Esophagus muscularis mucosa (tissue), 4 donors: Measurements from ENCODE around the gene NARS2.

Experiments
- EP300 ChIP-seq: sonication (generic); formaldehyde crosslinking; IDR thresholded peaks from one replicate; pipeline ENCODE4 v1.6.1; 2017; ENCODE audit warnings: antibody characterized with exemption
- POLR2A ChIP-seq: fragments of 450-650 bp; IDR thresholded peaks from one replicate; pipeline ENCODE4 v1.6.1; 2017; ENCODE audit warnings: antibody characterized with exemption, moderate library complexity, mild to moderate bottlenecking, low read depth
- POLR2AphosphoS5 ChIP-seq, 2 donors: sonication (generic); formaldehyde crosslinking; IDR thresholded peaks; one replicate each; pipeline ENCODE4 v1.6.1; 2017; ENCODE audit warnings: antibody characterized with exemption in 2 of 2
- TF ChIP-seq, protein P1 (sequence below), 3 experiments: fragments of 200-600 bp in 2 of 3; fragments of 450-650 bp in 1 of 3; sonication (generic) in 2 of 3; IDR thresholded peaks; one replicate each; pipeline ENCODE4 v1.5.1; 2017 to 2019; ENCODE audit warnings: antibody characterized with exemption in 3 of 3, mild to moderate bottlenecking in 2 of 3, moderate library complexity in 1 of 3

DNA sequence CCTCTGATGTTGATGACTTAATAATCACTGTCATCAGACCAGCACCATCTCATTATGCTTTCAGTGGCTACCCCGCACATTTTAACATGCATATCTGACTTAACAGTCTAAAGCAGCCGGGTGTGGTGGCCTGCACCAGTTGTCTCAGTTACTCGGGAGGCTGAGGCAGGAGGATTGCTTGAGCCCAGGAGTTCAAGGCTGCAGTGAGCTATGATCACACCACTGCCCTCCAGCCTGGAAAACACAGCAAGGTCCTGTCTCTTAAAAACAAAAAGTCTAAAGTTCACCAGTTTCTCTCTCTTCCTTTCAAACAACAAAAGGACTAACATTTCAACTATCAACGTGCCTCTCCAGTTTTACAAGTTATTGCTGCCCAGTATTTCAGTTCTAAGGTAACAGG lies 101.8 kb downstream of the NARS2 start:
- TF ChIP-seq POLR2AphosphoS5 (IDR thresholded peaks at IDR 0.05) (no peak), EP300 (no peak), POLR2A (no peak)
- TF ChIP-seq, protein P1, sequence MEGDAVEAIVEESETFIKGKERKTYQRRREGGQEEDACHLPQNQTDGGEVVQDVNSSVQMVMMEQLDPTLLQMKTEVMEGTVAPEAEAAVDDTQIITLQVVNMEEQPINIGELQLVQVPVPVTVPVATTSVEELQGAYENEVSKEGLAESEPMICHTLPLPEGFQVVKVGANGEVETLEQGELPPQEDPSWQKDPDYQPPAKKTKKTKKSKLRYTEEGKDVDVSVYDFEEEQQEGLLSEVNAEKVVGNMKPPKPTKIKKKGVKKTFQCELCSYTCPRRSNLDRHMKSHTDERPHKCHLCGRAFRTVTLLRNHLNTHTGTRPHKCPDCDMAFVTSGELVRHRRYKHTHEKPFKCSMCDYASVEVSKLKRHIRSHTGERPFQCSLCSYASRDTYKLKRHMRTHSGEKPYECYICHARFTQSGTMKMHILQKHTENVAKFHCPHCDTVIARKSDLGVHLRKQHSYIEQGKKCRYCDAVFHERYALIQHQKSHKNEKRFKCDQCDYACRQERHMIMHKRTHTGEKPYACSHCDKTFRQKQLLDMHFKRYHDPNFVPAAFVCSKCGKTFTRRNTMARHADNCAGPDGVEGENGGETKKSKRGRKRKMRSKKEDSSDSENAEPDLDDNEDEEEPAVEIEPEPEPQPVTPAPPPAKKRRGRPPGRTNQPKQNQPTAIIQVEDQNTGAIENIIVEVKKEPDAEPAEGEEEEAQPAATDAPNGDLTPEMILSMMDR (IDR thresholded peaks at IDR 0.05), result no peak
